Thoracic aorta (tissue), 2 donors: ENCODE data around the gene HIC2. TPM values are rescaled to one million over a fixed set of nuclear protein-coding genes. Genes with fewer than 3 reads are reported as not detected.
"Not testable (repeated sequence)": the region's sequence is repeated elsewhere in the genome, so short reads cannot be mapped to it uniquely, and the experiment has no call there.

Source experiments
- ATAC-seq: fragments of 150-250 bp; one replicate; pipeline ENCODE4 v1.8.0; 2017; ENCODE audit warnings: low read depth; ENCODE audit not compliant: insufficient number of reproducible peaks, low FRiP score
- DNase-seq: peaks from one replicate; pipeline ENCODE4 v3.0.0-alpha.2; 2020; ENCODE audit warnings: low spot score
- H3K27ac ChIP-seq, 2 donors: fragments of 200-600 bp; sonication (generic); 1 replicate in 1 of 2; 2 replicates in 1 of 2; pipeline ENCODE4 v1.5.1; 2016; ENCODE audit warnings: mild to moderate bottlenecking in 2 of 2, moderate library complexity in 2 of 2
- H3K27me3 ChIP-seq: fragments of 200-600 bp; sonication (generic); replicated peaks from 2 replicates; pipeline ENCODE4 v1.6.0; 2016; ENCODE audit warnings: mild to moderate bottlenecking; ENCODE audit not compliant: insufficient read depth
- H3K36me3 ChIP-seq: fragments of 200-600 bp; sonication (generic); one replicate; pipeline ENCODE4 v1.5.1; 2016
- H3K4me1 ChIP-seq, 2 donors: fragments of 200-600 bp; sonication (generic); 1 replicate in 1 of 2; 2 replicates in 1 of 2; pipeline versions ENCODE4 v1.5.1 to v1.6.0; 2016; ENCODE audit warnings: low read depth in 2 of 2, mild to moderate bottlenecking in 1 of 2; ENCODE audit not compliant: control insufficient read depth in 1 of 2
- H3K4me3 ChIP-seq: fragments of 200-600 bp; sonication (generic); 2 replicates; pipeline ENCODE4 v1.5.1; 2016; ENCODE audit warnings: mild to moderate bottlenecking
- H3K9me3 ChIP-seq: fragments of 200-600 bp; sonication (generic); 2 replicates; pipeline ENCODE4 v1.5.1; 2016
- total RNA-seq, 2 donors: library from RNA; depleted of rRNA; stranded (reverse); fragments of >200 nt; gene quantifications; one replicate each; pipeline versions ENCODE4 v1.1.0 to v1.2.3, GENCODE V29; 2016

The HIC2 gene, protein sequence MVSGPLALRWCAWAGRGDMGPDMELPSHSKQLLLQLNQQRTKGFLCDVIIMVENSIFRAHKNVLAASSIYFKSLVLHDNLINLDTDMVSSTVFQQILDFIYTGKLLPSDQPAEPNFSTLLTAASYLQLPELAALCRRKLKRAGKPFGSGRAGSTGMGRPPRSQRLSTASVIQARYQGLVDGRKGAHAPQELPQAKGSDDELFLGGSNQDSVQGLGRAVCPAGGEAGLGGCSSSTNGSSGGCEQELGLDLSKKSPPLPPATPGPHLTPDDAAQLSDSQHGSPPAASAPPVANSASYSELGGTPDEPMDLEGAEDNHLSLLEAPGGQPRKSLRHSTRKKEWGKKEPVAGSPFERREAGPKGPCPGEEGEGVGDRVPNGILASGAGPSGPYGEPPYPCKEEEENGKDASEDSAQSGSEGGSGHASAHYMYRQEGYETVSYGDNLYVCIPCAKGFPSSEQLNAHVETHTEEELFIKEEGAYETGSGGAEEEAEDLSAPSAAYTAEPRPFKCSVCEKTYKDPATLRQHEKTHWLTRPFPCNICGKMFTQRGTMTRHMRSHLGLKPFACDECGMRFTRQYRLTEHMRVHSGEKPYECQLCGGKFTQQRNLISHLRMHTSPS
- 1 to 10 TPM; 2.8 to 8.2 TPM for total RNA-seq

DNA sequence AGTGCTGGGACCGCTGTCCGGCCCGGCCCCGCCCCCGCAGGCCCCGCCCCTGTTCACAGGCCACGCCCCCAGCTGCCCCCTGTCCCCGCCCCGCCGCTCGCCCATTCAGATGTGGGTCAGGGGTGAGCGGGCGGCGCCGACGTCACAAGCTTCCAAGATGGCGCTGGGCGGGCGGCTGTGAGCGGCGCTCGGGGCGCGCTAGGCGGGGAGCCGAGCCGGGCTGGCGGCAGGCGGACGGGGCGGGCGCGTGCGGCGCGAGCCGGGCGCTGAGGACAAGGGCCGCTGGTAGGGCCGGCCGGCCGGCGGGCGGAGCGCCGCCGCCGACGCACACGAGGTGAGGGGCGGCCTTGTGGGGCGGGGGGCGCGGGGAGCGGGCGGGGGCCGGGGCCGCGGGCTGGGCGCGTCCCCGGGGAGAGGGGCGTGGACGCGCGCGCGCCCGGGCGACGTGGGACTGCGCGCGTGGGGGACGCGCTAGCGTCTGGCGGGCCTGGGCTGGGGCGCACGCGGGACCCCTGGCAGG lies at the start of gene HIC2:
TSS of gene HIC2 (plus strand) at position 145 of the 520 bp plus-strand sequence. CDS start 25,461 bp downstream, outside the sequence.
- not testable (repeated sequence) for DNase-seq, H3K27ac ChIP-seq

DNA sequence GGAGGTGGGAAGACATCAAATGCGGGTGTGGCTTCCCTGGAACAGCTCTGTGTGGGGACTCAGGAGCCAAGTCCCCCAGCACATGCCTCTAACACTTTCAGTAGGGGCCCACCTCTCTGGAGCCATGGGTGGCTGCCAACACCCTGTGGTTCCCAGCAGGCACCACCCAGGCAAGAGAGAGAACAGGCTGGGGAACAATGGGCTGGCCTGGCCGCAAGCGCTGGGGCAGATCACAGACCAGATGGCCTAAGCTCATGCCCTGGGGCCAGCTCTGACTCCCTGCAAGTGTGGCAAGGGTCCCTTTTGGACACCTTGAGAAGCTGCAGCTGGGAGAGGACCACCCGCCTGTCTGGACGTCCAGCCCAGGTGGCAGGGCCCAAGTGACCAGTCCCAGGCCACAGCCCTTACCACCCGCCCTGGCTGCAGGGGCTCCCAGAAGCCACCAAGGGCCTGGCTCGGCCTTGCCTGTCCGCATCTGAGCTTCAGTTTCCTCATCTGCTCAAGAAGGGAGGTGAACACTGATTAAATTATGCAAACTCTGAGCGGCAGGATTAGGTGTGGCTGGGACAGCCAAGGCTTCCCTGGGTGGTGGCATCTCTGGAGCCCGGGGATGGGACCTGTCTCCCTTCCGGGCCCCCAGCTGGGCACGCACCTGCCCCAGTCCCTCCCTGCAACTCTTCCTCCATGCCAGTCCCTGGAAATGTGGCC lies 48.4 kb upstream of the HIC2 start:
- DNase-seq, ATAC-seq, H3K4me1 ChIP-seq, H3K27ac ChIP-seq, H3K36me3 ChIP-seq, H3K27me3 ChIP-seq, H3K9me3 ChIP-seq, H3K4me3 ChIP-seq: not testable (repeated sequence)

More for the DNA sequence above, at the start of gene HIC2:
- not testable (repeated sequence) for H3K36me3 ChIP-seq, H3K27me3 ChIP-seq, H3K9me3 ChIP-seq, H3K4me1 ChIP-seq
- ATAC-seq: peak; percentile 87
- peak within 1 kb of the TSS; percentile 50 for H3K4me3 ChIP-seq

DNA sequence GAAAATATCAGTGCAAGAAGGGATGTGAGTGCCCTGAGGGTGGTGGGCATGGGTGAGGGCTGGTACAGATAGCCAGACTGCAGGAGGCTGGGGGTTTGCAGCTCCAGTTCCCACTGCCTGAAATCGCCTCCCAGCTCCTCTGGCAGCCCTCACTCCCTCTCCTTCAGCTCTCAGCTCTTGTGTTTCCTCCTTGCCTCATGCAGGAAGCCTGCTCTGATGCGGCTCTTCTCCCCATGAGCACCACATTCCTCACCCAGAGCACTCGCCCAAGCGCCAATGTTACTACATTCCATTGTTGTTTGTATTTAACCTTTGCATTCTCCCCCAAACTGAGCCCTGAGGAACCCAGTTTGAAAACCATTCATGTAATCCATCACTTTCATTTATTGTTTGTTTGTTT lies 41.3 kb upstream of the HIC2 start:
- not testable (repeated sequence) for ATAC-seq, H3K27me3 ChIP-seq, H3K9me3 ChIP-seq, DNase-seq, H3K4me3 ChIP-seq, H3K36me3 ChIP-seq, H3K4me1 ChIP-seq, H3K27ac ChIP-seq

DNA sequence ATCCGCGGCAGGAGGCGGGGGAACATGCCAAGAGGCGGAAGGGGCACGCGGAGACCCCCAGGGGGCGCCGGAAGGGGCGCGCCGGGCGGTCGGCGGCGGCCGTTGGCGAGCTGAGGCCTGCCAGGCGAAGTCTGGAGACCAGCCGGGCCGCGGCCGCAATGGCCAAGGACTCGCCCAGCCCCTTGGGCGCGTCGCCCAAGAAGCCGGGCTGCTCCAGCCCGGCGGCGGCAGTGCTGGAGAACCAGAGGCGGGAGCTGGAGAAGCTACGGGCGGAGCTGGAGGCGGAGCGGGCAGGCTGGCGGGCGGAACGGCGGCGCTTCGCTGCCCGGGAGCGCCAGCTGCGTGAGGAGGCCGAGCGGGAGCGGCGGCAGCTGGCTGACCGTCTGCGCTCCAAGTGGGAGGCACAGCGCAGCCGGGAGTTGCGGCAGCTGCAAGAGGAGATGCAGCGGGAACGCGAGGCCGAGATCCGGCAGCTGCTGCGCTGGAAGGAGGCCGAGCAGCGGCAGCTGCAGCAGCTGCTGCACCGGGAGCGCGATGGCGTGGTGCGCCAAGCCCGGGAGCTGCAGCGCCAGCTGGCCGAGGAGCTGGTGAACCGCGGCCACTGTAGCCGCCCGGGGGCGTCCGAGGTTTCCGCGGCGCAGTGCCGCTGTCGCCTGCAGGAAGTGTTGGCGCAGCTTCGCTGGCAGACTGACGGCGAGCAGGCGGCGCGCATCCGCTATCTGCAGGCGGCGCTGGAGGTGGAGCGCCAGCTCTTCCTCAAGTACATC lies 33.3 kb upstream of the HIC2 start, which contains the start of gene RIMBP3B:
TSS of gene RIMBP3B (plus strand) at position 51 of the 767 bp plus-strand sequence. CDS start at position 159, 108 bp downstream.
- not testable (repeated sequence) for H3K4me3 ChIP-seq, H3K36me3 ChIP-seq
- peak; percentile 50 for ATAC-seq

DNA sequence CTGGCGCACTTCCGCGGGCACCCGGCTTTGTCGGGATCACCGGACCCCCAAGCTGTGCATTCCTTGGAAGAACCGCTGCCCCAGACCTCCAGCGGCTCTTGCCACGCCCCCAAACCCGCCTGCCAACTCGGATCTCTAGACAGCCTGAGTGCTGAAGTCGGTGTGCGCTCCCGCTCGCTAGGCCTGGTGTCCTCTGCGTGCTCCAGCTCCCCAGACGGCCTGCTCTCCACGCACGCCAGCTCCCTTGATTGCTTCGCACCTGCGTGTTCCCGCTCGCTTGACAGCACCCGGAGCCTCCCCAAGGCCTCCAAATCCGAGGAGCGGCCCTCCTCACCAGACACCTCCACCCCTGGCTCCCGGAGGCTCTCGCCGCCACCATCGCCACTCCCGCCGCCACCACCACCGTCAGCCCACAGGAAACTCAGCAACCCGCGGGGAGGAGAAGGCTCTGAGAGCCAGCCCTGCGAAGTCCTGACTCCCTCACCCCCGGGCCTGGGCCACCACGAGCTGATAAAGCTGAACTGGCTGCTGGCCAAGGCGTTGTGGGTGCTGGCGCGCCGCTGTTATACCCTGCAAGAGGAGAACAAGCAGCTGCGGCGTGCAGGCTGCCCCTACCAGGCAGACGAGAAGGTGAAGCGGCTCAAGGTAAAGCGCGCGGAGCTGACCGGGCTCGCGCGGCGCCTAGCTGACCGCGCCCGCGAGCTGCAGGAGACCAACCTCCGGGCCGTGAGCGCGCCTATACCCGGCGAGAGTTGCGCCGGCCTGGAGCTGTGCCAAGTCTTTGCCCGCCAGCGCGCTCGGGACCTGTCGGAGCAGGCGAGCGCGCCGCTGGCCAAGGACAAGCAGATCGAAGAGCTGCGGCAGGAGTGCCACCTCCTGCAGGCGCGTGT lies 32.5 kb upstream of the HIC2 start:
- H3K4me3 ChIP-seq, H3K9me3 ChIP-seq, H3K27me3 ChIP-seq, H3K36me3 ChIP-seq, H3K4me1 ChIP-seq, DNase-seq, H3K27ac ChIP-seq: not testable (repeated sequence)
- ATAC-seq: peak; percentile 28

More for the DNA sequence above, 33.3 kb upstream of the HIC2 start, which contains the start of gene RIMBP3B:
- not testable (repeated sequence) for H3K27ac ChIP-seq, H3K27me3 ChIP-seq, H3K4me1 ChIP-seq, H3K9me3 ChIP-seq, DNase-seq

DNA sequence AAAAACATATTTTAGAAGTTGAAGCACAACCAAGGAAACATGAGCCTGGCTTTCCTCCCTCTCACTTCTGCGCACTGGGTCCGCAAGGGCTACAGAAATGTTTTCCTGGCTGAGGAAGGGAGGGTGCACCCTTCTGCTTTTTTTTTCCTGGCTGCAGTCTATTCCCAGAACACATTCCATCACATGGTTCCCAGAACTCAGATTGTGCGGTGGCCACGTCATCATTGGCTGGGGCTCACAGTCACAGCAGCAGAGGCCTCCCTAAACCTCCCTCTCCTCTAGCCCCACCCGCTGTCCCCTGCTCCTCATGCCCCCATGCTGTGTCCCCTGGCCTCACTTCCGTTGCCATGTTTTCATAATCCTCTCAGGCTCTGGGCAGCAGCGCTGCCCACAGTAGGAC lies 27.7 kb upstream of the HIC2 start:
- not testable (repeated sequence) for DNase-seq, H3K4me3 ChIP-seq, H3K36me3 ChIP-seq, H3K27ac ChIP-seq, H3K4me1 ChIP-seq, H3K9me3 ChIP-seq, H3K27me3 ChIP-seq
- ATAC-seq: peak; percentile 77

DNA sequence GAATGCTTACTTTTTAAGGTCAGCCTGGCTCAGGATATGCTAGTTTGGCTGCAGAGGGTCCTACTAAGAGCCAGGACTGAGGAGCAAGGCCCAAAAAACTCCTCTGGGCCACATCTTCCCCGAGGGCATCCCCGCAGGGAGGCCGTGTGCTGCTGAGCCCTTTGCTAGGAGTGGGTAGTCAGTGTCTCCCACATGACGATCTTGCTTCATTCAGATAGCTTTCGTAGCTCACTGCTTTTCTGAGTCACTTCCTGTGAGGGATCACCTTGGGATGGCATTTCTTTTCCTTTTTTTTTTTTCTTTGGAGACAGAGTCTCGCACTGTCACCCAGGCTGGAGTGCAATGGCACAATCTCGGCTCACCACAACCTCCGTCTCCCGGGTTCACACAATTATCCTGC lies 27.2 kb upstream of the HIC2 start:
- not testable (repeated sequence) for H3K4me1 ChIP-seq, H3K27me3 ChIP-seq, H3K4me3 ChIP-seq, H3K9me3 ChIP-seq, H3K36me3 ChIP-seq, H3K27ac ChIP-seq, DNase-seq
- peak; percentile 51 for ATAC-seq

DNA sequence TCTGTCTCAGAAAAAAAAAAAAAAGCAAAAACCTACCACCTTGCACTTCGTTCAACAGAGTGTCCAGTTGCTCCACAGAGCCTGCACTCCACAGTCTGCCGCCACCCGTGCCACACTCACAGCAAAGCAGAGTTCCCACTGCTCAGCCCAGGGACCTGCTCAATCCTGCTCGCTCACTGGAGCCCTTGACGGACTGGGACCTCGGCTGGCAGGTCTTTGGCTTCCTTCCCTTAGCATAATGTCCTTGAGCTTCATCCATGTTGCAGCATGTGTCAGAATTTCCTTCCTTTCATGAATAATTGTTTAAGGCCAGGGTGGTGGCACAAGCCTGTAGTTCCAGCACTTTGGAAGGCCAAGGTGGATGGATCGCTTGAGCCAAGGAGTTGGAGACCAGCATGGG lies 22.6 kb upstream of the HIC2 start:
- H3K9me3 ChIP-seq, DNase-seq, H3K36me3 ChIP-seq, H3K27ac ChIP-seq, H3K4me3 ChIP-seq, ATAC-seq, H3K27me3 ChIP-seq, H3K4me1 ChIP-seq: not testable (repeated sequence)

DNA sequence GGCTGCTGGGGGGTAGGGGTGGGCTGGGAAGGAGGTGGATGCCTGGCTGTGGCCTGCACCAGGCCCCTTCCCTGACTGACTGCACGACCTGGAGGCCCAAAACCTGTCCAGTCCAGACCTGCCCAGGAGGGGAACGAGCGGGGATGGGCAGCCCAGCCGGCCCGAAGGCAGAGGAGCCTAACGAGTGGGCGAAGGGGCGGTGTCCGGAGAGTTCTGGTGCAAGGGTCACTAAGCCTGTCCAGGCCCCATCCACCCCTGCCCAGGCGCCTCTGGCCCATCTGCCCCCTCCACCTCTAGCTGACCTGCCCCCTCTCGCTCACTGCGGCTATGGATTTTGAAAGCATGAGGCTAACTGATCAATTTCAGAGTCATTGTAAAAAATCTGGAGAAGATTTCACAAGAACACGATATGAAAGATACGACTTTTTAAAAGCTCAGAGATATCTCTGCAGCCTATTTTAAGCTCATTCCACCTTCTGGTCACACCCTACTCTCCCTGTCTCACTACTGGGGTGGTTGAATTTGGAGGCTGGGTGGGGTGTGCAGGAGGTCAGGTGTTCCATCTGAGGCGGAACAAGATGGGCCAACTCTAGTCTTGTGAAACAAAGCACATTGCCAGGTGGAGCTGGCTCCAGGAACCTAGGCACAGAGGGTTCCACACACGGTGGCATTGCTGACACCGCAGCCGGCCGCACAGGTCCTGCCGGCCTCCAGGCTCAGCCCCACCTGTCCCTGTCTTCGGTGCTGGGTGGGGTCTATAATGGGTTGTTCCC lies 15.8 kb upstream of the HIC2 start:
- H3K4me3 ChIP-seq, H3K36me3 ChIP-seq, H3K27ac ChIP-seq, ATAC-seq, H3K27me3 ChIP-seq, DNase-seq, H3K4me1 ChIP-seq, H3K9me3 ChIP-seq: not testable (repeated sequence)

DNA sequence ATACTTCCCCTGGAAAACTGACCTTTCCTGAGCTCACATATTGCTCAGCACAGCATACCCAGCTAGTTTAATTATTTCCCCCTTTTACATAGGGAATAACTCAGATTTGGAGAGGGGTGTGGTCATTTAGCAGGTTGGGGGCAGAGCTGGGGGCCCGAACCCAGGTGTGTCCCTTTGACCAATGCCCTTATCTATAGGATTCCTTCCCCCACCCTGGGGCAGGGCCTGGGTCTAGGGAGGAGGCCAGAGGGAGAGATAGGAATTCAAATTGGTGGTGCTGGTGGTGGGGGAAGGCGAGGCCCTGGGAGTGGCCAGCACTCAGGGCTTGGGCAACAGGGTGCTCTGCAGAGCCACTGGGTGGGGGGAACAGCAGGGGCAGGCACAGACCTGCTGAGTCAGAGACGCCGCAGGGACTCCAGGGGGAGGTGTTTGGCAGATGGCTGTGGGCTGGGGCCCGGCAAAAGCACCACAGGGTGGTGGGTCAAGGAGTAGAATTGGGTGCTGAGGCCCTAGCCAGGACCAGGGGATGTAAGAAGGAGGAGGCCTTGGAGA lies 14.3 kb upstream of the HIC2 start:
- ATAC-seq: not testable (repeated sequence)

More for the DNA sequence above, 14.3 kb upstream of the HIC2 start:
- not testable (repeated sequence) for H3K4me1 ChIP-seq, H3K27ac ChIP-seq, H3K4me3 ChIP-seq, DNase-seq, H3K9me3 ChIP-seq, H3K36me3 ChIP-seq, H3K27me3 ChIP-seq
